HepG2 (cell line): Measurements from ENCODE around the gene EEA1. TPM values are rescaled to one million over a fixed set of nuclear protein-coding genes. Genes with fewer than 3 reads are reported as not detected.

Experiments used
- ARNT ChIP-seq: fragments of 450-650 bp; IDR thresholded peaks from 2 replicates; pipeline ENCODE4 v1.6.1; 2017
- ARNTL ChIP-seq: sonication (generic); formaldehyde crosslinking; IDR thresholded peaks from 2 replicates; pipeline ENCODE4 v1.4.0; 2020; ENCODE audit warnings: mild to moderate bottlenecking, missing genetic modification reagents
- CHD2 ChIP-seq: IDR thresholded peaks from 2 replicates; pipeline ENCODE4 v1.6.1; 2011; ENCODE audit warnings: low read depth, low read length, improper control_type of control experiment
- CREM ChIP-seq, 2 experiments: sonication (generic) in 1 of 2; formaldehyde crosslinking in 1 of 2; IDR thresholded peaks; 2 replicates each; pipeline versions ENCODE4 v1.4.0 to v1.6.1; 2016 to 2020; ENCODE audit warnings: antibody characterized with exemption in 1 of 2, mild to moderate bottlenecking in 1 of 2, missing genetic modification reagents in 1 of 2
- DMAP1 ChIP-seq: IDR thresholded peaks from 2 replicates; pipeline ENCODE4 v1.6.1; 2016
- ETV6 ChIP-seq: sonication (generic); formaldehyde crosslinking; conservative IDR thresholded peaks from 2 replicates; pipeline ENCODE4 v1.4.0; 2020; ENCODE audit warnings: missing genetic modification reagents
- HIVEP1 ChIP-seq: sonication (generic); formaldehyde crosslinking; IDR thresholded peaks from 2 replicates; pipeline ENCODE4 v1.4.0; 2020; ENCODE audit warnings: mild to moderate bottlenecking, missing genetic modification reagents
- JUN ChIP-seq: sonication (generic); formaldehyde crosslinking; IDR thresholded peaks from 2 replicates; pipeline ENCODE4 v1.4.0; 2020; ENCODE audit warnings: mild to moderate bottlenecking, missing genetic modification reagents
- KLF16 ChIP-seq, 2 experiments: sonication (generic) in 1 of 2; formaldehyde crosslinking in 1 of 2; IDR thresholded peaks; 2 replicates each; pipeline versions ENCODE4 v1.6.1 to v1.8.0; 2016 to 2023; ENCODE audit warnings: missing genetic modification reagents in 2 of 2, missing compliant biosample characterization in 1 of 2
- MAF1 ChIP-seq: sonication (generic); formaldehyde crosslinking; IDR thresholded peaks from 2 replicates; pipeline ENCODE4 v1.5.0; 2020; ENCODE audit warnings: missing genetic modification reagents, borderline replicate concordance
- NONO ChIP-seq, 2 experiments: fragments of 450-650 bp in 1 of 2; sonication (generic) in 1 of 2; formaldehyde crosslinking in 1 of 2; IDR thresholded peaks in 1 of 2; conservative IDR thresholded peaks in 1 of 2; 2 replicates each; pipeline versions ENCODE4 v1.6.1 to v1.8.0; 2017 to 2022; ENCODE audit warnings: mild to moderate bottlenecking in 1 of 2, missing genetic modification reagents in 1 of 2, moderate library complexity in 1 of 2
- NR2F1 ChIP-seq, 2 experiments: fragments of 450-650 bp in 1 of 2; formaldehyde crosslinking in 1 of 2; IDR thresholded peaks; 2 replicates each; pipeline versions ENCODE4 v1.5.0 to v1.6.1; 2016 to 2020; ENCODE audit warnings: mild to moderate bottlenecking in 1 of 2, missing compliant biosample characterization in 1 of 2, missing genetic modification reagents in 1 of 2, moderate library complexity in 1 of 2
- POLR2AphosphoS2 ChIP-seq: IDR thresholded peaks from 2 replicates; pipeline ENCODE4 v1.6.1; 2011; ENCODE audit warnings: low read depth, low read length, improper control_type of control experiment
- POLR2AphosphoS5 ChIP-seq: IDR thresholded peaks from 2 replicates; pipeline ENCODE4 v1.6.1; 2012; ENCODE audit warnings: low read depth, low read length
- SATB2 ChIP-seq: sonication (generic); formaldehyde crosslinking; IDR thresholded peaks from 2 replicates; pipeline ENCODE4 v1.5.0; 2020; ENCODE audit warnings: missing genetic modification reagents
- SNAPC2 ChIP-seq: sonication (generic); formaldehyde crosslinking; IDR thresholded peaks from 2 replicates; pipeline ENCODE4 v1.8.1; 2022; ENCODE audit warnings: mild to moderate bottlenecking, missing genetic modification reagents
- SYNCRIP ChIP-seq: fragments of 200-400 bp; formaldehyde crosslinking; IDR thresholded peaks from 2 replicates; pipeline ENCODE4 v1.6.1; 2018; ENCODE audit warnings: mild to moderate bottlenecking, low read depth, low read length; ENCODE audit not compliant: insufficient read depth
- TAF15 ChIP-seq: fragments of 200-400 bp; formaldehyde crosslinking; IDR thresholded peaks from one replicate; pipeline ENCODE4 v1.6.1; 2018; ENCODE audit warnings: mild to moderate bottlenecking, low read depth, low read length; ENCODE audit not compliant: poor library complexity, severe bottlenecking
- XBP1 ChIP-seq: sonication (generic); formaldehyde crosslinking; IDR thresholded peaks from 2 replicates; pipeline ENCODE4 v1.5.0; 2020; ENCODE audit warnings: missing genetic modification reagents
- ZNF414 ChIP-seq: sonication (generic); formaldehyde crosslinking; IDR thresholded peaks from 2 replicates; pipeline ENCODE4 v1.5.0; 2020; ENCODE audit warnings: missing genetic modification reagents
- ZNF672 ChIP-seq: sonication (generic); formaldehyde crosslinking; IDR thresholded peaks from 2 replicates; pipeline ENCODE4 v1.8.1; 2022; ENCODE audit warnings: missing genetic modification reagents
- ZNF703 ChIP-seq: sonication (generic); formaldehyde crosslinking; IDR thresholded peaks from 2 replicates; pipeline ENCODE4 v1.5.1; 2020; ENCODE audit warnings: missing genetic modification reagents, mild to moderate bottlenecking, moderate library complexity, borderline replicate concordance
- polyA plus RNA-seq, 8 experiments: library from polyadenylated mRNA; depleted of rRNA in 3 of 8; stranded (reverse) in 7 of 8; unstranded in 1 of 8; fragments of >200 nt; fragmentation: Illumina TruSeq in 4 of 8; extraction: Trizol in 4 of 8; gene quantifications; 2 replicates each; pipeline versions ENCODE4 v1.2.1 to v1.2.3, GENCODE V29; 2011 to 2016; ENCODE audit warnings: low read depth in 4 of 8, missing spikeins in 1 of 8, mixed read lengths in 1 of 8; ENCODE audit not compliant: insufficient read depth in 1 of 8
- total RNA-seq, 5 experiments: library from RNA; depleted of rRNA; stranded (reverse); fragments of >200 nt; fragmentation: Illumina TruSeq; extraction: Trizol; gene quantifications; 2 replicates each; pipeline ENCODE4 v1.2.3, GENCODE V29; 2016; ENCODE audit warnings: low read depth in 1 of 5
- TF ChIP-seq, protein P1 (sequence below): sonication (generic); formaldehyde crosslinking; IDR thresholded peaks from 2 replicates; pipeline ENCODE4 v1.4.0; 2020; ENCODE audit warnings: missing genetic modification reagents, mild to moderate bottlenecking, borderline replicate concordance
- TF ChIP-seq, protein P2 (sequence below): sonication (generic); formaldehyde crosslinking; conservative IDR thresholded peaks from 2 replicates; pipeline ENCODE4 v1.5.0; 2020; ENCODE audit warnings: missing genetic modification reagents

EEA1 gene
- total and polyA plus RNA-seq, 2 of the 13 experiments (the other 11 are each of a cell fraction or from before 2014, with no cell fraction given): 5.0 to 19.3 TPM

DNA sequence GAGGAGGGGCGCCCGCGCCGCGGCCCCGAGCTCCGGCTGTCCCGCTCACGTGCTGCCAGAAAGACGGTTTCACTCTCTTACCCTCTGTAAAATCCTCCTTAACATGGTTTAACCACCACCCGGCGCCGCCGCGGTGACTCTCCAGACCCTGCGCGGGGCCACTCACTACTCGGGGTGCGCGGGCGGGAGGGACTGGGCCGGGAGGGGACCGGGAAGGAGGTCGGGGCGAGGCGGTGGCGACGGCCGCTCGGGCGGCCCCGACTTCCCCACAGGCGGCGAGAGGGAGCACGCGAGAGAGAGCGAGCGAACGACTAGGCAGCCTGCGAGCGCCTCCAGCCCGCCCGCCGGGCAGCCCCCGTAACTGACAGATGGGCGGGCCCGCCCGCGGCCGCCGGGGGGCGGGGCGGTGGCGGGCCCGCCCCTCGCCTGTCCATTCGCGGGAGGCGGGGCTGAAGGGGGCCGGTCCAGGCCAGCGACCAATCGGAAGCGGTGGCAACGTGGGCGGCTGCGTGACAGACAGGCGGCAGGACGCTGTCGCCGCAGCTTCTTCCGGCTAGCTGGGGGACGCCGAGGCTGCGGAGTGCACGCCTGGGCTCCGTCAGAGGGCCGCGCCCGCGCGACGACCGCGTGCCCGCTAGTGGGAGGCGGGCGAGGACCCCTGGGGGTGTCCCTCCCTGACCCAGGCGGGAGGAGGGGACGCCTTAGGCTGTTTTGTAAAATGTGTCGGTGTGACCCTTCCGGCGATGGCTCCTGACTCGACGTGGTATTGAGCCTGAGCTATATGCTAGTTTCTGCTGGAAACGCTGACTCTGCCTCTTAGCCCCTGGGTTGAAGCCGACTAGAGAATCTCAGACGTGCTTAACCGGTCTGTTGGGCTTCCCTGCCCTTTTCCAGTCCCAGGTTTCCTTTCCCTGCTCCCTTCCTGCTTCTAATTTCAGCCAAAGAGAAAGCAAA is at the start of gene EEA1 (continued):
- TF ChIP-seq, protein P1, sequence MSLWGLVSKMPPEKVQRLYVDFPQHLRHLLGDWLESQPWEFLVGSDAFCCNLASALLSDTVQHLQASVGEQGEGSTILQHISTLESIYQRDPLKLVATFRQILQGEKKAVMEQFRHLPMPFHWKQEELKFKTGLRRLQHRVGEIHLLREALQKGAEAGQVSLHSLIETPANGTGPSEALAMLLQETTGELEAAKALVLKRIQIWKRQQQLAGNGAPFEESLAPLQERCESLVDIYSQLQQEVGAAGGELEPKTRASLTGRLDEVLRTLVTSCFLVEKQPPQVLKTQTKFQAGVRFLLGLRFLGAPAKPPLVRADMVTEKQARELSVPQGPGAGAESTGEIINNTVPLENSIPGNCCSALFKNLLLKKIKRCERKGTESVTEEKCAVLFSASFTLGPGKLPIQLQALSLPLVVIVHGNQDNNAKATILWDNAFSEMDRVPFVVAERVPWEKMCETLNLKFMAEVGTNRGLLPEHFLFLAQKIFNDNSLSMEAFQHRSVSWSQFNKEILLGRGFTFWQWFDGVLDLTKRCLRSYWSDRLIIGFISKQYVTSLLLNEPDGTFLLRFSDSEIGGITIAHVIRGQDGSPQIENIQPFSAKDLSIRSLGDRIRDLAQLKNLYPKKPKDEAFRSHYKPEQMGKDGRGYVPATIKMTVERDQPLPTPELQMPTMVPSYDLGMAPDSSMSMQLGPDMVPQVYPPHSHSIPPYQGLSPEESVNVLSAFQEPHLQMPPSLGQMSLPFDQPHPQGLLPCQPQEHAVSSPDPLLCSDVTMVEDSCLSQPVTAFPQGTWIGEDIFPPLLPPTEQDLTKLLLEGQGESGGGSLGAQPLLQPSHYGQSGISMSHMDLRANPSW: 0 out of 2 replicates have a peak, but pooled peaks have one; percentile 40
- TF ChIP-seq CREM (IDR thresholded peaks at IDR 0.05): no peak
- TF ChIP-seq CREM (CRISPR knock-in tag; IDR thresholded peaks at IDR 0.05): no peak
- TF ChIP-seq POLR2AphosphoS5: peak; percentile 84
- TF ChIP-seq ARNTL: peak; percentile 85
- peak; percentile 87 for TF ChIP-seq DMAP1
- 0 out of 2 replicates have a peak, but pooled peaks have one; percentile 16 for TF ChIP-seq CHD2
- 0 out of 2 replicates have a peak, but pooled peaks have one; percentile 36 for TF ChIP-seq ETV6
- 0 out of 2 replicates have a peak, but pooled peaks have one; percentile 47 for TF ChIP-seq ZNF414 (CRISPR knock-in tag)
- TF ChIP-seq KLF16 (CRISPR knock-in tag; IDR thresholded peaks at IDR 0.05): peak in 1 of 2 experiments; percentile 75; a peak in 1 of 4 replicates
- TF ChIP-seq XBP1 (CRISPR knock-in tag): no peak
- no peak; the same call in 1 of the 2 replicates for TF ChIP-seq SNAPC2 (CRISPR knock-in tag)
- TF ChIP-seq HIVEP1 (CRISPR knock-in tag): peak; percentile 94
- TF ChIP-seq ZNF703 (CRISPR knock-in tag): peak; percentile 65; the same call in 1 of the 2 replicates
- no peak; the same call in 1 of the 2 replicates for TF ChIP-seq MAF1 (CRISPR knock-in tag)
- no peak for TF ChIP-seq ZNF672 (CRISPR knock-in tag)
- no peak for TF ChIP-seq NONO (IDR thresholded peaks at IDR 0.05)
- TF ChIP-seq NONO (CRISPR knock-in tag; conservative IDR thresholded peaks at IDR 0.05): peak; percentile 70
- TF ChIP-seq TAF15: no peak
- 0 out of 2 replicates have a peak, but pooled peaks have one; percentile 49 for TF ChIP-seq SATB2 (CRISPR knock-in tag)
- no peak for TF ChIP-seq SYNCRIP
- TF ChIP-seq, protein P2, sequence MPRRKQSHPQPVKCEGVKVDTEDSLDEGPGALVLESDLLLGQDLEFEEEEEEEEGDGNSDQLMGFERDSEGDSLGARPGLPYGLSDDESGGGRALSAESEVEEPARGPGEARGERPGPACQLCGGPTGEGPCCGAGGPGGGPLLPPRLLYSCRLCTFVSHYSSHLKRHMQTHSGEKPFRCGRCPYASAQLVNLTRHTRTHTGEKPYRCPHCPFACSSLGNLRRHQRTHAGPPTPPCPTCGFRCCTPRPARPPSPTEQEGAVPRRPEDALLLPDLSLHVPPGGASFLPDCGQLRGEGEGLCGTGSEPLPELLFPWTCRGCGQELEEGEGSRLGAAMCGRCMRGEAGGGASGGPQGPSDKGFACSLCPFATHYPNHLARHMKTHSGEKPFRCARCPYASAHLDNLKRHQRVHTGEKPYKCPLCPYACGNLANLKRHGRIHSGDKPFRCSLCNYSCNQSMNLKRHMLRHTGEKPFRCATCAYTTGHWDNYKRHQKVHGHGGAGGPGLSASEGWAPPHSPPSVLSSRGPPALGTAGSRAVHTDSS (CRISPR knock-in tag): no peak
- TF ChIP-seq NR2F1 (CRISPR knock-in tag; IDR thresholded peaks at IDR 0.05): no peak
- TF ChIP-seq POLR2AphosphoS2: no peak
- no peak for TF ChIP-seq ARNT
- peak; percentile 80 for TF ChIP-seq JUN
